ENCODE measurements around the gene UBE2G1. TPM values are rescaled to one million over a fixed set of nuclear protein-coding genes. Genes with fewer than 3 reads are reported as not detected.

The UBE2G1 gene
- total and polyA plus RNA-seq, 2 of the 8 experiments (the other 6 are each of a cell fraction or from before 2014, with no cell fraction given) = 73.9 to 170 TPM

GRCh38 chr17:4305224-4305623 lies 61.3 kb downstream of the UBE2G1 start (continued):
- TF ChIP-seq CHD7 (IDR thresholded peaks at IDR 0.05; ENCODE audit: insufficient replicate concordance, low read length) = no peak
- no peak for TF ChIP-seq SP2 (IDR thresholded peaks at IDR 0.05; ENCODE audit: low read length)
- no peak for TF ChIP-seq GTF2F1 (IDR thresholded peaks at IDR 0.05; ENCODE audit: borderline replicate concordance, low read depth, low read length)

All from H1 (cell line).